Astrocyte of the cerebellum (primary cell): ENCODE data around the gene PRR33.
"Not testable (repeated sequence)": the region's sequence is repeated elsewhere in the genome, so short reads cannot be mapped to it uniquely, and the experiment has no call there.

ENCODE experiments used
- DNase-seq: peaks from one replicate; pipeline ENCODE4 v3.0.0-alpha.2; 2011; ENCODE audit warnings: low read depth
- H3K4me3 ChIP-seq: 2 replicates; pipeline ENCODE4 v1.5.1; 2011; ENCODE audit warnings: mild to moderate bottlenecking, low read depth, low read length, moderate library complexity
- in situ Hi-C: cut with HindIII; loops from 2 replicates; pipeline ENCODE4 v1.10.0; 2017; ENCODE audit warnings: low sequenced_read_pairs
- TF ChIP-seq, protein P1 (sequence below): IDR thresholded peaks from 2 replicates; pipeline ENCODE4 v1.5.1; 2012; ENCODE audit warnings: low read length, low read depth, moderate library complexity, mild to moderate bottlenecking; ENCODE audit errors: missing control alignments

PRR33 gene

DNA sequence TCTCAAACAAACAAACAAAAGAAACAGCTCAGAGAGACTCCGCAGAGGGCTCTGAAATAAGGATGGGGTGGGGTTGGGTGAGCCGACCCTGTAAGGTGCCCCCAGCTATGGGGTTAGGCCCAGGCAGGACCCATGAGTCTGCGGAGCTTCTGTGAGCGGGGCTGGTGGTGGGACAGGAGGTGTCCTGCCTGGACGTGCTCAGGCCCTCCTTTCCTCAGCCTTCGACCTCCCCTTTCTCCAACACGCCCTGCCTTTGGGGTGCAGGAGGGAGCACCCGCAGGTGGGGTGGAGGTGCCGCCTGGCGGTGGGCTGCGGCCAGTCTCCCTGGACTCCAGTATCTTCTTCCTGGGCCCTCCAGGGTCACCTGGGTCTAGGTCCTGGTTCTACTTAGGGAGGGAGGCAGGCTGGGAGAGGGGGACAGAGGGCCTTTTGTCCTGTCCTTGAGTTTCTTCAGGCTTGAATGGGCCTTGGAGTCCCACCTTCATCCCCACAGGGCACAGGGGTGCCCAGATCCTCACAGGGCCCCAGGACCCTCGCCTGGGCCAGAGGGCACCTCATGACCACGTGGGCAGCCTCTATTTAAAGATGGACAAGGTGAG lies 12.3 kb downstream of the PRR33 start:
- in situ Hi-C loops = no loop called here
- TF ChIP-seq, protein P1, sequence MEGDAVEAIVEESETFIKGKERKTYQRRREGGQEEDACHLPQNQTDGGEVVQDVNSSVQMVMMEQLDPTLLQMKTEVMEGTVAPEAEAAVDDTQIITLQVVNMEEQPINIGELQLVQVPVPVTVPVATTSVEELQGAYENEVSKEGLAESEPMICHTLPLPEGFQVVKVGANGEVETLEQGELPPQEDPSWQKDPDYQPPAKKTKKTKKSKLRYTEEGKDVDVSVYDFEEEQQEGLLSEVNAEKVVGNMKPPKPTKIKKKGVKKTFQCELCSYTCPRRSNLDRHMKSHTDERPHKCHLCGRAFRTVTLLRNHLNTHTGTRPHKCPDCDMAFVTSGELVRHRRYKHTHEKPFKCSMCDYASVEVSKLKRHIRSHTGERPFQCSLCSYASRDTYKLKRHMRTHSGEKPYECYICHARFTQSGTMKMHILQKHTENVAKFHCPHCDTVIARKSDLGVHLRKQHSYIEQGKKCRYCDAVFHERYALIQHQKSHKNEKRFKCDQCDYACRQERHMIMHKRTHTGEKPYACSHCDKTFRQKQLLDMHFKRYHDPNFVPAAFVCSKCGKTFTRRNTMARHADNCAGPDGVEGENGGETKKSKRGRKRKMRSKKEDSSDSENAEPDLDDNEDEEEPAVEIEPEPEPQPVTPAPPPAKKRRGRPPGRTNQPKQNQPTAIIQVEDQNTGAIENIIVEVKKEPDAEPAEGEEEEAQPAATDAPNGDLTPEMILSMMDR = no peak
- H3K4me3 ChIP-seq = no peak overlapping the region
- DNase-seq = no peak

DNA sequence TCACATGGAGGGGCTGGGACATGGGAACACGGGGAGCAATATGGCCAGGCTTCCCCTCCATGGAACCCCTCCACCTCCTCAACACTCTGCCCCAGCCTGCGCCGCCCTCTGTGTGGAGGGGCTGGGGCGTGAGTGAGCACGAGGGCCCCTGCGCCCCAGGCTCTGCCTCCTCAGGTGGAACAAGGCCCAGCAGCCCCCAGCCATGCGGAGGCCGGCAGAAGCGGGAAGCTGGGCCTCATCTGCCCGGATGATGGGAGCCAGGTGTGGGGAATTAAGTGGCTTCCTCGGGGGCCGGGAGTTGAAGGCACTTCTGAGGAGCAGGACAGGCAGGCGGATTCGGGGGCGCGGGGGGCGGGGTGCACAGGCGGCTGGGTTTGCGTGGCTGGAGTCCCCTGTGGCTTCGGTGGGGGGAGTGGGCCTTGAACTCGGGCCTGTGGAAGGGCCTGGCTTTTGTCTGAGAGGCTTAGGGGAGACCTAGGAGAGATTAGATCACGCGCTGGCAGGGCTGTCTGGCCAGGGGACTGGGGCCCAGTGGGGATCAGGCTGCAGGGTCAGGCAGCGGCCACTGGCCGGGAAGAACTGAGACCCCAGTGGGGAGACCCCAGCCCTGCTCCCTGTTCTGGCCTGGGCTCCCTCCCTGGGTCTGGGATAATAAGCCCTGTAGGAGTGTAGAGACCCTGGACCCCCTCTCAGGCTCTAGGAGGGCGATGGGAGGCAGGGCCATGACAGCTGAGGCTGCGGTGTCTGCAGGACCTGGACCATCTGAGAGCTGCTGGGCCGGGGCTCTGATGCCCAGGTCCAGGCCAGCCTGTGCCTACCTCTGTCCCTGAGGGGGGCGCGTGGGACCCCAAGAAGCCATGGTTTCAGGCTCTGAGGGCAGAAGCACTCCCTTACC lies 13.3 kb downstream of the PRR33 start:
- TF ChIP-seq, protein P1 = no peak
- in situ Hi-C loops = no loop called here
- no peak overlapping the region for H3K4me3 ChIP-seq
- no peak for DNase-seq

DNA sequence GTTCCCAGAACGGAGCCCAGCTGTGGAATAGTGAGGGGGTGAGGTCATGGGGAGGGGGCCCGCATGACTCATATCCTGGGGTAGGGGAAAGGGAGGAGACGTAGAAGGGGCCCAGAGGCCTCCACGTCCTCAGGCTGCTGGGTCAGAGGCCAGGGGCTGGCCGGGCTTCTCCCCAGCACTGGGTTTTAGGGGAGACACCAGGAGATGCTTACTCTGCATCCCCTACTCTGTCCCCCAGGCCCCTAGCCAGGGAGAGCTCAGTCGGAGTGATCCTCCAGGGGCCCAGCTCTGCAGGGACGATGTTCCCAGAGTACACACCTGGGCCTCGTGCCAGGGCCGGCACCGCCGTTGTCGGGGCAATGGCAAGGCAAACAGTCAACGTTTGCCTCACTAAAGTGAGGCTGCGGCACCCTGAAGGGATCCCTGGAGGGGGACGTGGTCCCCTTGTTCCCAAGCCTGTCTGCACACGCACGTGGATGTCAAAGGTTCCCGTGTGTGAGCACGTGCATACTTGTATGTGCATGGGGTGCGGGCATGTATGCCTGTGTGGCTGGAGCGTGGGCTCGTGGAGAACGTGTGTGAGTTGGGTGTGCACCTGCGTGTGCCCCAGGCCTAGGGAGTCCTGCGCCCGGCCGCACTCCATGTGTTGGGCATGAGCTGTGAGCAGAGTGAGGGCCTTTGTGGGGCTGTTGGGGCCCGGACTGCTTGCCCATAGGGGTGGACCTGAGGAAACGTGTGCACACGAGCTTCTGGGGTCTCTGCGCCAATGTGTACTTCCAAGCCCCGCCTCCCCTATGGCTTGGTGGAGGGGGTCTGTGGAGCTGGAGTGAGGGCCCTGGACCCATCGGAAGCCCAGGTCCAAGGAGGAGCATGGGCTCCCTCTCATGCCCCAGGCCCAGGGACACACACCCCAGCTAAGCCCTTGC lies 14.2 kb downstream of the PRR33 start:
- TF ChIP-seq, protein P1 = no peak
- no peak for DNase-seq
- in situ Hi-C loops = no loop called here
- H3K4me3 ChIP-seq = no peak overlapping the region

DNA sequence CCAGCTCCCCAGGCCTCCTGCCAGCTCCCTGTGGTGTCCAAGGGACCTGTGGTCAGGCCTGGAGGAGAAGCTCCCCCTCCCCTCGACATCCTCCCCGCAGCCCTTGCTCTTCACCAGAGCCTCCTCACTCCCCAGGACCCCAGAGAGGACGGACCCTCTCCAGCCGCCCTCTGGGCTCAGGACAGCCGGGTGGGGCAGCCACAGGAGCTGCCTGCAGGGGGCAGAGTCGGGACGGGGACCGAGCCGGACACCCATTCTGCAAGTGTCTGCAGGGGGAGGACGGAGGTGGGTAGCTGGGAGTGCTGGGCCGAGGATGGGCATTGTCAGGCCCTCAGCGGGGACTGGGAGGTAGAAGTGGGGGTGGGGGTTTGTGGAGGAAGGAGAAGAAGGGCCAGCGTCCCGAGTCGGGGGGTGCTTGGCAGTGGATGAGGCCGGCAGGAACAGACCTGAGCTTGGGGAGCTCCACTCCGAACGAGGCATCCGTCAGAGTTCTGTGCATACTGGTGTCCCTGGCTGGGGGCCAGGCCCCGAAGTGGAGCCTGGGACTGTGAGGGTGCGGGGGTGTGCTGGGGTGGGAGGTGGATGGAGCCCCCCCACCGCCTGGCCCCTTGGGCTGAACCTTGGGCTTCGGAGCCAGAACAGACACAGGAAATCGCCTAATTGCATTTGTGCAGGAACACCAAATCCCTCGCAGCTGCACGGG lies 15.2 kb downstream of the PRR33 start:
- in situ Hi-C loops = no loop called here
- TF ChIP-seq, protein P1 = peak; percentile 64
- no peak overlapping the region for H3K4me3 ChIP-seq
- DNase-seq = no peak

DNA sequence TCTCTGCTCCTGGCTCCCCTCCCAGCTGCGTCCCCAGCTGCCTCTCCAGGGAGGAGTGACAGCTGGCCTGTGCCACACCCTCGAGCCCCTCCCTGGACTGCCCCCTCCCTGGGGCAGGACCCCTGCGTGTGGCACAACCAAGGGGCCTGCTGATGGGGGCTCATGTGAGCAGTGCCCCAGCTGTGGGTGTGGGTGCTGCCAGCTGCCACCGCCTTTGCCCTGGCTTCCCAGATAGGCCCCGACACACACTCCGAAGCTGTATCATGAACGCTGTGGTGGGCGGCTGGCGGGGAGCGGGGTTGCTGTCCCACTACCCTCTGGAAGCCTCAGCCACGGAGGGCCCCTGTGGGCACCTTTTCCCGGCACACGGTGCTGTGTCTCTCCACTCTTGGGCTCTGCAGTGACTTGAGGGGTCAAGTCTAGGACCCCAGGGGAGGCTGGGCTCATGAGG lies 15.8 kb downstream of the PRR33 start:
- H3K4me3 ChIP-seq, in situ Hi-C loops, DNase-seq: not testable (repeated sequence)

DNA sequence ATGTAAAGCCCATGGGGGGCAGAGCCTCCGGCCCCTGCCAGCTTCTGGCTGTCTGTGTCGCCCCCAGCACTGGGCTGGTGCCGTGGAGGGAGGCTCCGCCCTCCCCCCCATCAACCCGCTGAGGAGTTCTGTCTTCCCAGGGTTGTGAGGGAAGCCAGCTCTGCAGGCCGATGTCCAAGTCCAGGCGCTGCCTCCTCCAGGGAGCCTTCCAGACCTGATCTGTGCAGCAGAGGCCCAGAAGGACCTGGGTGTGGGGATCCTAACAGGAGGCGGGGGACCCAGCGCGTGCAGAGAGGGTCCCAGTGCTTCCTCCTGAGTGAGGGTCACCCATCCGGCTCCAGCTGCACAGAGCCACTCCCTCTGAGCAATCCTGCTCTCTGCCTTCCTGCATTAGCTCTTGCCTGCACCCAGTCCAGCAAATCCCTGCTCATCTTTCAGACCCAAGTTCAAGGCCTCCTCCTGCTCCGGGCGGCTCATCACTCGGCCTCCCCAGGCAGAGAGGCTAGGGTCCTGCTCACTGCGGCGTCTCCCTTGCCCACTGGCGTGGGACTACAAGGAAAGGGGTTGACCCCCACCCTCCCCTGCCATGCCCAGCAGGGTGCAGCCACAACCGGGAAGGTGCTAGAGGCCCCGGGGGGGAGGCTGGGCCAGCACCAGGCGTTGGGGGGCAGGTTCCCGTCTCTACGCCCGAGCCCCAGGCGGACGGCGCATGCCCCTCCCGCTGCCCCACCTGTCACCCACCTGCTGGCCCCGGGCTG lies 16.4 kb downstream of the PRR33 start:
- in situ Hi-C loops = no loop called here
- no peak for DNase-seq
- TF ChIP-seq, protein P1 = no peak

DNA sequence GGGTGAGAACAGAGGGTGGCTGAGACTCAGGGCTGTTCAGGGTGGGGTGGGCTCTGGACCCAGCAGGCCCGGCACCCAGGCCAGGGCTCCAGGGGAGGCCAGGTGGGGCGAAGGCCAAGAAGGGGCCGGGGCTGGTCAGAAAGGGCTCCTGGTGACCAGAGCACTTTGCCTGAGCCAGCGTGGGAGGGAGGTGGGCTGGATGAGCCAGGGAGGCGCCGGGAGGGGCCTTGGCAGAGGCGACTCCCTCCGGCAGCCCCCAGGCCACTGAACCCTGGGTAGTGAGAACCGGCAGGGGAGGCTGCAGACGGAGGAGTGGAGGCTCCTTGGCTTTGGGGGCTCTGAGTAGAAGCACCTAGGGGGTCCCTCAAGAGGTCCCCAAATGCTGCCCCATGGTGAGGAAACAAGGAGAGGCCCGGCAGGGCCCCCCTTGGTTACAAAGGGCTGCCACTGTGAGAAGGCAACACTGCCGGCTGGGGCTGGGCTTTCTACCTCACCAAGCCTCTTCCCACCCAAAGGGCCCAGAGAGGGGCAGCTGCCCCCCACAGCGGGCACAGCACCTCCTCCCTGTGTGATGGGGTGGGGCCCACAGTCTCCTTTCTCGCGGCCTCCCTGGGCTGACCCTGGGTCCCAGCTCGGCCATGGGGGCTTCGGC lies 17.1 kb downstream of the PRR33 start:
- in situ Hi-C loops, DNase-seq, H3K4me3 ChIP-seq: not testable (repeated sequence)

More for the DNA sequence above, 16.4 kb downstream of the PRR33 start:
- H3K4me3 ChIP-seq = no peak overlapping the region

DNA sequence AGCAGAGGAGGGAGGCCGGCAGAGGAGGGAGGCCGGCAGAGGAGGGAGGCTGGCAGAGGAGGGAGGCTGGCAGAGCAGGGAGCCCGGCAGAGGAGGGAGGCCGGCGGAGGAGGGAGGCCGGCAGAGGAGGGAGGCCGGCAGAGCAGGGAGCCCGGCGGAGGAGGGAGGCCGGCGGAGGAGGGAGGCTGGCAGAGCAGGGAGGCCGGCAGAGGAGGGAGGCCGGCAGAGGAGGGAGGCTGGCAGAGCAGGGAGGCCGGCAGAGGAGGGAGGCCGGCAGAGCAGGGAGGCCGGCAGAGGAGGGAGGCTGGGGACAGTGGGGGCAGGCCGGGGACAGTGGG lies 17.9 kb downstream of the PRR33 start:
- in situ Hi-C loops, H3K4me3 ChIP-seq, DNase-seq: not testable (repeated sequence)
